ENCODE data around the gene PRPF31.
A peak's percentile ranks its signal among the peaks of the same experiment; 100 is the strongest.

Gene PRPF31

GRCh38 chr19:54115109-54116063, at the start of gene PRPF31, which contains the start of gene TFPT:
Gene PRPF31, plus strand, starts transcription at chr19:54115754. Its CDS starts 2,525 bp downstream, at chr19:54118279.
Gene TFPT, minus strand, starts transcription at chr19:54115657. Its CDS starts 388 bp downstream, at chr19:54115269.
- peak within 1 kb of the TSS; percentile 87 for H3K27ac ChIP-seq
- ChIA-PET POLR2A (ENCODE audit: low non-redundant PET) (interaction anchor here (0.6 to 1.1 kb wide), 4 partner anchors 9 to 21 kb away, joined by 3 to 5 read pairs (median 4); no protein-coding TSS in a partner anchor), CTCF (no interaction called here)
- DNase-seq (ENCODE audit: low spot score), result peak; percentile 99
- TF ChIP-seq CTCF (conservative IDR thresholded peaks at IDR 0.05; ENCODE audit: low read depth), result no peak

- CTCF ChIA-PET, result no interaction called here
- no peak overlapping the region for H3K27ac ChIP-seq
- TF ChIP-seq CTCF (conservative IDR thresholded peaks at IDR 0.05; ENCODE audit: low read depth), result no peak
- no peak for DNase-seq (ENCODE audit: low spot score)
- POLR2A ChIA-PET (ENCODE audit: low non-redundant PET), result no interaction called here
Observed at GRCh38 chr19:54069470-54069869, 46.1 kb upstream of the PRPF31 start.

- no peak overlapping the region for H3K27ac ChIP-seq
- ChIA-PET POLR2A (ENCODE audit: low non-redundant PET) (no interaction called here), CTCF (interaction anchor here (0.6 kb wide), 1 partner anchor 49 kb away, joined by 3 read pairs; no protein-coding TSS in a partner anchor)
- no peak for TF ChIP-seq CTCF (conservative IDR thresholded peaks at IDR 0.05; ENCODE audit: low read depth)
- DNase-seq (ENCODE audit: low spot score), result no peak
Observed at GRCh38 chr19:54073829-54074228, 41.7 kb upstream of the PRPF31 start.

GRCh38 chr19:54074851-54075250, 40.7 kb upstream of the PRPF31 start:
- TF ChIP-seq CTCF (conservative IDR thresholded peaks at IDR 0.05; ENCODE audit: low read depth), result no peak
- CTCF ChIA-PET, result no interaction called here
- POLR2A ChIA-PET (ENCODE audit: low non-redundant PET), result no interaction called here
- no peak overlapping the region for H3K27ac ChIP-seq
- DNase-seq (ENCODE audit: low spot score), result no peak

GRCh38 chr19:54077334-54077733, 38.2 kb upstream of the PRPF31 start:
- CTCF ChIA-PET, result no interaction called here
- DNase-seq (ENCODE audit: low spot score), result no peak
- TF ChIP-seq CTCF (conservative IDR thresholded peaks at IDR 0.05; ENCODE audit: low read depth), result no peak
- H3K27ac ChIP-seq, result no peak overlapping the region
- POLR2A ChIA-PET (ENCODE audit: low non-redundant PET), result no interaction called here

GRCh38 chr19:54081032-54081431, 34.5 kb upstream of the PRPF31 start, which contains the start of gene TARM1:
Gene TARM1, minus strand, starts transcription at chr19:54081365. Its CDS starts 25 bp downstream, at chr19:54081340.
- POLR2A ChIA-PET (ENCODE audit: low non-redundant PET), result no interaction called here
- CTCF ChIA-PET, result no interaction called here
- no peak within 1 kb of the TSS for H3K27ac ChIP-seq
- no peak for DNase-seq (ENCODE audit: low spot score)
- TF ChIP-seq CTCF (conservative IDR thresholded peaks at IDR 0.05; ENCODE audit: low read depth), result no peak

All from RWPE1 (cell line).